Measurements from ENCODE around the gene ARHGAP33.
"Not testable (repeated sequence)": the region's sequence is repeated elsewhere in the genome, so short reads cannot be mapped to it uniquely, and the experiment has no call there.

Gene ARHGAP33

DNA sequence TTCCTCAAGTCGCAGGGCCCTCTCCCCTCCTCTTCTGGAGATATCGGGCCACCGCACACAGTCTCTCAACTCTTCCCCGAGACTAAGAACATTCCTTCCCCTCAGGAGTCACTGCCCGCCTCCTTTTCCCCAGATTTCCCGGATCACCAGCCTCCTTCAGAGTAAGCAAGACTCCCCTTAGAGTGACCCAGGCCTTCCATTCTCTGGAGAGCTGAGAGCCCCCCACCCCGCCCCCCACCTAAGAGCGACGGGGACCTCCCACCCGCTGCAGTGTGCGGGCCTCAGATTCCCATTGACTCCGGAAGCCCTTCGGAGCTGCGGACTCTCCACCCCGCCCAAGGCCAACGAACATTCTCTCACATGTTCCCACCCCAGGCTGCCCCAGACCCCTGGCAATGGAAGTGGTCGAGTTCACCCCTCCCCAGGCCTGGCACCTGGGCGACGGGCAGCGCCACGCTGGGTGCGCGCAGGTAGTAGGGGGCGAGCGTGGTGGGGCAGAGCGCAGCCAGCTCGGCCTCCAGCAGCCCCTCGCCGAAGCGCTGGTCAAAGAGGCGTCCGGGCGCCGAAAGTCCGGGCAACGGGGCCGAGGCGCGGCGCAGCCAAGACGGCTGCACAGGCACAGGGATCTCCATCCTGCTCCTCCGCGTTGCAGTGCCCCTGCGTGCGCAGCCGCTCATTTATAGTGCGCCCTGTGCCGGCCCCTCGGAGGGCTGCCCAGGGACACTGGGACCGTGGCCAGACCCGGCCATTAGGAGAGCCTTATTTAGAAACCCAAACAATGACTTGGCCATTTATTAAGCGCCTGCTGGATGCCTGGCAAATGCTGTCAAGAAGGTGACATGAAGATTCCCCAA, 18.8 kb upstream of the ARHGAP33 start, which contains the start of gene HSPB6:
Gene HSPB6, minus strand, starts transcription at position 653 of the 854 bp plus-strand sequence. Its CDS starts 21 bp downstream, at position 632.
- DNase-seq: no peak

DNA sequence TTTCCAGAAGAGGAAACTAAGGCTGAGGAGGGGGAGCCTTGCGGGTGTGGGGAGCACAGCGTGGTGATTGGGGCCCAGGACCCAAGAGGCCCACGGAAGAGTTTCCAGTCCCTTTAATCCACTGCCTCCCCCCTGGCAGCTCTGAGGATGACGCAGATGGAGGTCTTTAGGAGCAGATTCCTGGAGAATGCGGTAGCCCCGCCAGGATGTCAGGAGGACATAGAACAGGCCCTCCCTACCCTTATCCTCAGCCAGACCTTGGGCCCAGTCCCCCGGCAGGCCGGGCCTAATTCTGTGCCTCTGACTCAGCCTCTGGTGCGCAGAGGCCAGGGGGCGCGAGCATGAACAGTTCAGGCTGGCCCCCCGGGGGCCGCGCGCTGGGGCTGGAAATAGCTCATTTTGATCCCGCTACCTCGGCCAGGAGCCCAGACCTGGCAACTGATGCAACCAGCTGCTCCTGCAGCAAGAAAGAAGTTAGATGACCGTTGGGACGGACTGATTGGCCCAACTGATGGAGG, 18.1 kb upstream of the ARHGAP33 start:
- DNase-seq: no peak

DNA sequence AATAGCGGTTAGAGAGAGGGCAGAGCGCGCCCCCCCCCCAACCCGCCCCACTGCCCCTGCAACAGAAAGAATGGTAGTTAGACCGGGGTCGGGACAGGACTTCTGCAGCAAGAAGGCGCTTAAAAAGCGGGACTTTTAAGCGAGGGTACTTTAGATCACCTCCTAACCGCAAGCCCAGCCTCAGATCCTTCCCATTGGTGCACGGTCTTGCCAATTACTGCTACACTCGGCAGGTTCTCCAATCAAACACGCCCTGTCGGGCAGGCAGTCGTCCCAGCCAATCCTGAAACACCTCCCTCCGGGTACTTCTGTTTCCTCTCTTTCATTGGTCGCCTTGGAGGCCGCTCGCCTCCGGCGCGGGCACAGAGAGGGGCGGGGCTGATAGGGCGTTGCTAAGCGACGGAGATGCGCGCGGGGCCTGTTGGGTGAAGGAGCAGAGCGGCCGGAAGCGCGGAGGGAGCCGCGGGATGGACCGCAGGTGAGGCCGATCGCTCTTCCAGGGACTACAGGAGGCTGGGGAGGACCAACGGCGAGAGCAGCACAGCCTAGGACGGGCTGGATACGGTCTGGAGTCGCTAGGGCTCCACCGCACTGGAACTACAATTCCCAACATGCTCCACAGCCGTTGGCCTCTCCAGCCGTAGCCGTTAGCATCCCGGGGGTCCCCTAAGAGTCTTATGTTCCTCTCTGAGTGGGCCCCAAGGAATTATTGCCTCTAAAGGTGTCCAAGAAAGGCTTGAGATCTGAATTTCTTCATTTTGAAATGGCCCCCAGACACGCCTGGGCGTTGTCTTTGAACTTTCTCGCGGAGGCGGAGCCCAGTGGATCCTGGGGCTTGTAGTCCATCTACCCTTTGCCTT, 17.4 kb upstream of the ARHGAP33 start, which contains the start of gene PROSER3:
Gene PROSER3, plus strand, starts transcription at position 428 of the 860 bp plus-strand sequence. Its CDS starts 40 bp downstream, at position 468.
- peak; percentile 97 for DNase-seq

DNA sequence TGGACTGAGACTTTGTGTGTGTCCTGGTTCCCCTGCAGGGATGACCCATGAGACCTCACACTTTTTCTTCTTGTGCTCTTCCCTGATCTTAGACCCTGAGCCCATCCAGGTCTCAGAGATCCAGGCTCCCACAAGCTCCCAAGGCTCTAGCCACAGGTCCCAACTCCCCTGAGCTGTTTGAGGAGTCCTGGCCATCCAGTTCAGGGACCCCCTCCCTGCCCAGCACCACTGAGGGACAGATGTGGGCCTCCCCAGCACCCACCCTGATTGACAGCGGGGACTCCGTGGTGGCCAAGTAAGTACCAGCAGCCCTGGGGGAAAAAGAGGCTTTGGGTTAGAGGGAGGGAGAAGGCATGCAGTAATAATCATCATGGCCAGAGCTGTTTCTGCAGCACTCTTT, 15.7 kb upstream of the ARHGAP33 start:
- DNase-seq: no peak

DNA sequence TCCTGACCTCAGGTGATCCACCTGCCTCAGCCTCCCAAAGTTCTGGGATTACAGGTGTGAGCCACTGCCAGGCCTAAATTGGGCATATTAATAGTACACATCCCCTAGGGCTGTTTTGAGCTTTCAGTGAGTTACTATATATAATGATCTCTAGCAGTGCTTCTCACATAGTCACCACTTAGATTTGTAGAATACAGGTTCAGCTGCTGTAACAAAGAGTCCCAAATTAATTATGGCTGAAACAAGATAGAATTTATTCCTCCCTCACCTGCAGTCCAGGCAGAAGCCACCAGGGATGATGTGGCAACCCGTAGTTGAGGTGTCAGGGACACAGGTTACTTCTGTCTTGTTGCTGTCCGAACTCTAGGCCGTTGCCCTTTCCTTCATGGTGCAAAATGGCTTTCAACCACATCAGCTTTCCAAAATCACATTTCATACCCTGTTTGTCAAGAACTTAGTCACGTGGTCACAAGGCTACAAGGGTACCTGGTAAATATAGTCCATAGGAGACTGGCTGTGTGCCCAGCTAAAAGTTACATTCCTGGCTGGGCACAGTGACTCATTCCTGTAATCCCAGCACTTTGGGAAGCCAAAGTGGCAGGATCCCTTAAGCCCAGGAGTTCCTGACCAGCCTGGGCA, 14.5 kb upstream of the ARHGAP33 start:
- DNase-seq: no peak

DNA sequence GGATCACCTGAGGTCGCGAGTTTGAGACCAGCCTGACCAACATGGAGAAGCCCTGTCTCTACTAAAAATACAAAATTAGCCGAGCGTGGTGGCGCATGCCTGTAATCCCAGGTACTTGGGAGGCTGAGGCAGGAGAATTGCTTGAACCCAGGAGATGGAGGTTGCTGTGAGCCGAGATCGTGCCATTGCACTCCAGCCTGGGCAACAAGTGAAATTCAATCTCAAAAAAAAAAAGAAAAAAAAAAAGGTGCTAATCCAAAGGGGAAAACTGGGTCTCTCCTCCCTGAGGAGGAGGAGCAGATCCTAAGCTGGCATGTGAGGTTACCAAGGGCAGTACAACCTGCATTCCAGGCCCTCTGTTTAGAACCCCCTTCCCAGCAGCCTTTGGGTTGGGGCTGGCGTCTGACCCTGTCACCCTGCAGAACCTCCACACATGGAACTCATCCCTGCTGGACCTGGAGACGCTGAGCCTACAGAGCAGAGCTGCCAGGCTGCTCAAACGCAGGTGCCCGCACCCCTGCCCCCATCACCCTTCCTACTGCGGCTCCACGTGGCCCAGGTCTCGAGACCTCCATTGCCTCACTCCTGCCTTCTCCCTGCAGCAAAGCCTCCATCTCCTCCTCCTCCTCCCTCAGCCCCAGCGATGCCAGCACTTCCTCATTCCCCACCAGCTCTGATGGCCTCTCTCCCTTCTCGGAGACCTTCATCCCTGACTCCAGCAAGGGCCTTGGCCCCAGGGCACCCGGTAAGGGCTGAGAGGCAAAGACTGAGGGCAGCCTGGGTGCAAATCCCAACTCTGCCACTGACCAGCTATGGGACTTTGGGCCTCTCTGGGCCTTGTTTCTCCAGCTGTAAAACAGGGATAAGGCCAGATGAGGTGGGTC, 10.7 kb upstream of the ARHGAP33 start:
- DNase-seq: no peak

DNA sequence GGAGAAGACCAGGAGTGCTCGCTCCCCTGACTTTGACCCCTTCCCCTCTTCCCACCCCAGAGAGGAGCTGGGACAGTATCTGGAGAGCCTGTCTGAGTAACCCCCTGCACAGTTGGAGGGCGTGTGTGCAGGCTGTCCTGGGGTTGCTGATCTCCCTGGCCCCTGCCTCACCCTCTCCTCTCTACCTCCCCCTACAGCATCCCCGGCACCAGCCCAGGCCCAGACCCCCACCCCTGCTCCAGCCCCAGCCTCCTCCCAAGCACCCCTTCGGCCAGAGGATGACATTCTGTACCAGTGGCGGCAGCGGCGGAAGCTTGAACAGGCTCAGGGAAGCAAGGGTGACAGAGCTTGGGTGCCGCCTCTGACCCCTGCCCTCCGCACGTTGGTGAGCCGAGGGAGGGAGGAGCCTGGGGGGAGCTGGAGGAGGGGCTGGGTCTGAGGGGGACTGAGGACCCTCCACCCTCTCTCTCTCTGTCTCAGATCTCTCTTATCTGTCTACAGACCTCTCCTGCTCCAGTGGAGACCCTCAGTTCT, 8.7 kb upstream of the ARHGAP33 start:
- no peak for DNase-seq

DNA sequence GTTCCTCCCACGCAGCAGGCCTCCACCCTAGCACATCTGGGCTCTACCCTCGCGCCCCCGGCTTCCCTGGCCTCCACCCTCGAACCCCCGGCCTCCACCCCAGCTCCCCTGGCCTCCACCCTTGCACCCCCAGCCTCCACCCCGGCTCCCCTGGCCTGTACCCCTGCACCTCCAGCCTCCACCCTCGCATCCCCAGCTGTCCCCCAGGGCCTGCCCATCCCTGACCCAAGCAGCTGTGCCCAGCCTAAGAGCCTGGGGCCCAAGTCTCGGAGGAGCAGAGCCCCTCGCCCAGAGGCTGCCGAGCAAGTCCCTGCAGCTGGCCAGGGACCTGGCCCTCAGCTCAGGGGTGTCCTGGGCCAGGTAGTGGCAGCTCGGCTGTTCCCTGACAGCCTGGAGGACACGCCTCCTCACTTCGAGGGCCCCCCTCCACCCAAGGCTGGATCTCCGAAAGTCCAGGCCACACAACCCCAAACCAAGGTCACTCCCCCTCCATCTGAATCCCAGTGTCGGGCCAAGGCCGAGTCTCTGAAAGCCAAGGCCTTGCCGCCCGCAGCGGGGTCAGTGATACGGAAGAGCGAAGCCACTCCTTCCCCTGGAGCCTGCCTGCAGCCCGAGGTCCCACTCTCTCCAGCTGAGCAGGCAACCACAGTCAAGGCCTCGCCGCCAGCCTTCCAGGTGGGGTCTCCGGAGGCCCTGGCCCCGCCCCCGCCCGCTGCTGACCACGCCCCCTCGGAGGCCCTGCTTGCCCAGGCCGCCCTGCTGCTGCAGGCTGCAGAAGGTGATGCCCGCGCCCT, 7.9 kb upstream of the ARHGAP33 start:
- DNase-seq: no peak

DNA sequence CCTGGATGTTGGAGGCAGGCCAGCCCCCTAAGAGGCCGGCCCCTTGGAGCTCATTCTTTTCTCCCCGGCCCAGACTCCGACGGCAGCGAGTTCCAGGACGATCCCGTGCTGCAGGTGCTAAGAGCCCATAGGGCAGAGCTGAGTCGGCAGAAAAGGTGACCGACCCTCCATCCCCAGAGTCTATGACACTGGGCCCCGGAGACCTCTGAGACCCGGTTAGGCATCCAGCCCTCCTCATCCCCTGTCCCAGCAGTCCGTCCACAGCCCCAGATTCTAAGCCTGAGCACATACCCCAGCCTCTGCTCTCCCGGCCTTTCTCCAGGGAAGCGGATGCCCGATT, 7.3 kb upstream of the ARHGAP33 start:
- DNase-seq: no peak

DNA sequence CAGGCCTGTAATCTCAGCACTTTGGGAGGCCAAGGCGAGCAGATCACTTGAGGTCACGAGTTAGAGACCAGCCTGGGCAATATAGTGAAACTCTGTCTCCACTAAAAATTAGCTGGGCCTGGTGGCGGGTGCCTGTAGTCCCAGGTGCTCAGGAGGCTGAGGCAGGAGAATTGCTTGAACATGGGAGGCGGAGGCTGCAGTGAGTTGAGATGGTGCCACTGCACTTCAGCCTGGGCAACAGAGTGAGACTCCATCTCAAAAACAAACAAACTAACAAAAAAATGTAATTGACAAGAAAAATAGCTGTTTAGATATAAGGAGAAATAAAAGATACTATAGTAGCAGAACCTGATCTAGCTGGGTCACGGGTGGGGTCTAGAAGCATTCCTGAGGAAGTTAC, 3.0 kb upstream of the ARHGAP33 start:
- DNase-seq: not testable (repeated sequence)

DNA sequence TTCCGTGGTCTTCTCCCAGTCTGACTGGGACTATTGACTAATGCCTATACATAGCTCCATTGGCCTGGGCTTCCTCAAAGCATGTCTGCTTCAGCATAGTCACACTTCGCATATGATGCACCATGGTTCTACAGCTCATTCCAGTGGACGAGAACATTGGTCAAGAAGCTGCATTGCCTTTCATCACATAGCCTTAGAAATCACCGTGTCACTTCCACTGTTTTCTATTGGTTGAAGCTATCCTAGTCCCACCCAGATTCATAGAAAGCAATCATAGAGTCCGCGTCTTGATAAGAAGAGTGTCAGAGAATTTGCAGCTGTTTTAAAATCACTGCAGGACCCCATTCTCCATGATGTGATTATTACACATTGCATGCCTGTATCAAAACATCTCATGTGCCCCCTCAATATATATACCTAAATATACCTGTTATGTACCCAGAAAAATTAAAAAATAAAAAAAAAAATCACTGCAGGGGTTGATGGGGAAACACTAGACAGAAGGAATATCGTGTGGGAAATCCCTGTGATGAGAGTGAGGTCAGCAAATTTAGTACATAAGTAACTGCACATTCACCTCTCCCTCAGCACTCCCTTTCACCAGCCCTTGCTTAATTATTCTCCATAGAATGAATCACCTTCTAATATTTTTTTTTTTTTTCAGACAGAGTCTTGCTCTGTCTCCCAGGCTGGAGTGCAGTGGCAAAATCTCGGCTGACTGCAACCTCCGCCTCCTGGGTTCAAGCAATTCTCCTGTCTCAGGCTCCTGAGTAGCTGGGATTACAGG, 2.2 kb upstream of the ARHGAP33 start:
- no peak for DNase-seq

DNA sequence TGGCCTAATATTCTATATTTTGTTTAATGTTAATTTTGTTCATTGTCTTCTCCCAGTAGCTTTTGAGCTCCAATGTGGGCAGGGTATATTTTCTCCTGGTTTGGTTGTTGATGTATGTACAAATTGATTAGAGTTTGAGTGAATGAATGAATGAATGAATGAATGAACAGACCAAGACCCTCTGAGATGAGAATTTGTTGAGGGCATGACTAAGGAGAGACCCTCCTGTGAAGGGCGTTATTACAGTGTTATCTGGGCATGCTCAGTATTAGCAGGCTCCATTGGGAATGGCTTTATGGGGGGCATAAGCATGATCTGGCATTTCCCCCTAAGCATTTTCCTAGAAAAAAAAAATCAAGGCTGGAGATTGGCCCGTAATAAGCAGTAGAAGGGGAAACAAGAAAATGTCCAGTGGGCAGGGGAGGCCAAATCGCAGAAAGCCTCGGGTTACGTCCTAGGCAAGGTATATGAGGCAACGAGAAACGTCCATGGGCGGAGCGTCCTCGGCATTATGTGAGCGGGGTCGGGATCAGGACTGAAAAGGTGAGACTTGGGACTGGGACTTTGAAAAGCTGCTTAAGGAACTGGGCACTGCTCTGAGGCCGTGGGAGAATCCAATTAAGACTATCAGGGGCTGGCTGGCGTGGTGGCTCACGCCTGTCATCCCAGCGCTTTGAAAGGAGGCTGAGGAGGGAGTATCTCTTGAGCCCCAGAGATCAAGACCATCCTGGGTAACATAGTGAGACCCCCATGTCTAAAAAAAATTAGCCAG, 904 bp upstream of the ARHGAP33 start:
- no peak for DNase-seq

DNA sequence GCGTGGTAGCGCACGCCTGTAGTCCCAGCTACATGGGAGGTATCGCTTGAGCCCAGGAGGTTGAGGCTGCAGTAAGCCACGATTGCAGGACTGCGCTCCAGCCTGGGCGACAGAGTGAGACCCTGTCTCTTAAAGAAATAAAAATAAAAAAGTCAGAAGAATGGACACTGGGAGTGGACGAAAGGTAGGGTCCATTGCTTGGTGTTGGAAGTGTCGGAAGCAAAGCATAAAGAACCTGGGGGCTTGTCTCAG, 392 bp upstream of the ARHGAP33 start:
- no peak for DNase-seq

DNA sequence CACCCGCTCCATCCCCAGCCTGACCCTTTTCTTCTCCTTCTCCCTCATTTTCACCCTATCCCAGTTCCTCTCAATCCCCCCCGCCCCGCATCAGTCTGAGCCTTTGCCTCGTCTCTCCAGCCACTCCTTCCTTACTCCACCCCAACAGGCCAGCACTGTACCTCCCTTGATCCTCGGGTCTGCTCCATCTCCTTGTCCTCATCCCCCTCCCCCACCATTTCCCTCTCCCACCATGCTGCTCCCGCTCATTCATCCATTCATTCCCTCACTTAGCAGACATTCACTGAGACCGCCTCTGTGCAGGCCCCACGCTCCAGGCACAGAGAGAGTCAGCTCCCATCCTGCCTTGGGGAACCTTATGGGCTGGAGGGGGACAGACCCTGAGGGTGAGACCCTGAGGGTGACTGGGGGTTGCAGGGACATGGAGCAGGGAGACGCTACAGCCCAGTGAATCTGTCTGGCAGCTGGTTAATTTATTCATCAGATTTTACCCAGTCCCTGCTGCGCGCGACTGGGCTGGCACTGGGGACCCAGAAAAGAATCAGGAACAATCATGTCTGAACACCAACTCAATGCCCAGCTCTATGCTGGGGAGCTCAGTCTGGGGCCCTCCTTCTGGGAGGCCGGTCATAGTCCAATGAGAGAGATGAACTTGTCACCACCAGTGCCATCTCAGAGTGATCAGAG, 881 bp downstream of the ARHGAP33 start:
- DNase-seq: no peak

DNA sequence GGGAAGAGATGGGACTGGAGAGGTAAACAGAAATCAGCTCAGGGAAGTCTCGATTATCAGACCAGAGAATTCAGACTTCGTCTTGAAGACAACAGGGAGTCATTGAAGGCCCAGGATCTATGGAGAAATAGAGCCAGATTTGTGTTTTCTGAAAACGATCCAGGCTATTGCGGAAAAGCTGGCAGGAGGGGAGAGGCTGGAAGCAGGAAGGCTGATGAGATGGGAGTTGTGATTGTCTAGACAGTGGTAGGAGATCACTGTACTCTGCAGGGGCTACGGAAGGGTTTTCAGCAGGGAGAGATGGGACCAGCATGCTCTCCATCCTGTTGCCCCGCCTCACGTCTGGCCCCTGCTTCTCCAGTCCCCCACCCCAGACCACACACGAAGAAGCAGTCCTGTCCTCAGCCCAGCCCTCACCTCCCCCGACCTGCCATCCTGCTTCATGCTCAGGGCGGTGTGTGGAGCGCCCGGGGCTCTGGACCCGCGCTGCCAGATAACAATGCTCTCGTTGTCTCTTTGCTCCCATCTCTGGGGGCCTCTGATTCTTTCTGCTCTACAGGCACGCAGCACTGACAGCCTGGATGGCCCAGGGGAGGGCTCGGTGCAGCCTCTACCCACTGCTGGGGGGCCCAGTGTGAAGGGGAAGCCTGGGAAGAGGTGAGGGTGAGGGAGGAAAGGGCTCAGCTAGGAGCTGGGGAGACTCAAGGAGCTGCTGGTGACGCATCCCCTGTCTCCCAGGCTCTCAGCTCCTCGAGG, 1.9 kb downstream of the ARHGAP33 start:
- no peak for DNase-seq

DNA sequence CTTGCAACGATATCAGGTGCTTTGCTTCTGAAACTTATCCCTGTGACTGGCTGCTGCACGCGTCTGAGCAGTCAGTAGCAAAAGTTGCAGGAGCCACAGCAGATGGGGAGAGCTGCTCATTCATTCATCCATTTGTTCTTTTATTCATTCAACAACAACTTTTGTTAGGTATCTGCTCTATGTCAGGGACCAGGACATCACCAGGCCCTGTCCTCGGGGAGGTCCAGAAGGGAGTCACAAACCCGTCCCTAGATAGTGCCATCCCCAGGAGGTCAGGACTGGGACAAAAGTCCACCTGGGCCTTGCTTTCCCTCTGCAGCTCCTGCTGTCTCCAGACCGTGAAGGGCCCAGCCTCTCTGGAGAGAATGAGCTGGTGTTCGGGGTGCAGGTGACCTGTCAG, 2.6 kb downstream of the ARHGAP33 start:
- DNase-seq: no peak

DNA sequence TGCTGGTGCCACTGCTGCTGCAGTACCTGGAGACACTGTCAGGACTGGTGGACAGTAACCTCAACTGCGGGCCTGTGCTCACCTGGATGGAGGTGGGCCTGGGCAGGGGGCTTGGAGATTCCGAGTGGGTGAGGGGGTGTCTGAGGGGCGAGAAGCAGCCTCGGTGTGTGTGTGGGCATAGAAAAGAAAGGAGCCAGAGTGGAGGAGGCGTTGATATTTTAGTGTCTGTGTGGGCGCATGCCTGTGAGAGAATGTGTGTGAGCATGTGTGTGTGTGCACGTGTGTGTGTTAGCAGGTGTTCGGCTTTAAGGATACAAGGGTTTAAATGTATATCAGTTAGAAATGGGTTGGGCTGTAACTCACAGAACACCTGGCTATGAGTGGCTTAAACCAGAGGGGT, 3.7 kb downstream of the ARHGAP33 start:
- no peak for DNase-seq

DNA sequence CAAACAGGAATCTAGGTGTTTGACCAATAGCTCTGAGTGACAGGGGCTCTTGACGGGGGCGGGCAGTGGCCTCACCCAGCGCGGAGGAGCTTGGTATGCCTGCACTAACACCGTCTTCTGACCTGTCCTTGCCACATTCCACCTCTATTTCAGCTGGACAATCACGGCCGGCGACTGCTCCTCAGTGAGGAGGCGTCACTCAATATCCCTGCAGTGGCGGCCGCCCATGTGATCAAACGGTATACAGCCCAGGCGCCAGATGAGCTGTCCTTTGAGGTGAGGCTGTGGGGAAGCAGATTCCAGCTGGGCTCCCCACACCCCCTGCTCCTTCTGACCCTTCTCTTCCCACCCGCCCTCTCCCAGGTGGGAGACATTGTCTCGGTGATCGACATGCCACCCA, 4.7 kb downstream of the ARHGAP33 start:
- DNase-seq: no peak

Measured in activated T-cell treated with anti-CD3 and anti-CD28 coated beads, Interleukin-2, amount 50 U/mL, for 1 hour (primary cell).